ENCODE measurements around the gene AIF1L.

Gene AIF1L

DNA sequence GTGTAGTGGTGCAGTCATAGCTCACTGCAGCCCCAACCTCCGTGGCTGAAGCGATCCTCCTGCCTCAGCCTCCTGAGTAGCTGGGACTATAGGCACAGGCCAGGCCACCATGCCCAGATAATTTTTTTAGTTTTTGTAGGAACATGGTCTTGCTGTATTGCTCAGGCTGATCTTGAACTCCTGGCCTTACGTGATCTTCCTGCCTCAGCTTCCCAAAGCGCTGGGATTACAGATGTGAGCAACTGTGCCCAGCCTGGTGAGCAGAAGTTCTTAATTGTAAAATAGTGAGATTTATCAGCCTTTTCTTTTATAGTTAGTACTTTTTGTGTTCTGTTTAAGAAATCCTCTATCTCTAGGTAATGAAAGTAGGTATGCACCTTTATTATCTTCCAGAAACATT lies 71.6 kb downstream of the AIF1L start:
- no peak for DNase-seq (ENCODE audit: low spot score)

DNA sequence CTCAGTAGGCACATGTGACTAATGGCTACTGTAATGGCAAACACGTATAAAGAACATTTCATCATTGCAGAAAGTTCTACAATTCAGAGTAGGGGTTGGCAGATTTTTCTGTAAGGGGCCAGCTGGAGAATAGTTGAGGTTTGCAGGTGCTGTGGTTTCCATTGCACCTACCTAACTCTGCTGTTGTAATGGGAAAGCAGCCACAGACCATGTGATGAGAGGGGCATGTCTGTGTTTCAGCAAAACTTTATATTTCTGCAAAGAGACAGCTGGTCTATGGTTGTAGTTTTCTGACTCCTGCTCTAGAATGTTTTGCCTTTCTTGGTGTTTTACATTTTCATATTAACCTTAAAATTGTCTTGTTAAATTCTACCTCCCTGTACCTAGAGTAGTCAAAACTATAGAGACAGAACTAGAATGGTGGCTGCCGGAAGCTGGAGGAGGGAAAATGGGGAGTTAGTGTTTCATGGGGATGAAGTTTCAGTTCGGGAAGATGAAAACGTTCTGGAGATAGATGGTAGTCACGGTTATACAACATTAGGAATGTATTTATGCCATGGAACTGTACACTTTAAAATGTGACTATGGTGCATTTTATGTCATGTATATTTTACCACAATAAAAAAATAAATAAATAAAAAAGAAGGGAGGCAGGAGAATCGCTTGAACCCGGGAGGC lies 73.4 kb downstream of the AIF1L start:
- DNase-seq (ENCODE audit: low spot score): no peak

Data from ecto neural progenitor cell (in vitro differentiated cells).